ENCODE measurements around the gene LASP1NB.

Gene LASP1NB

GRCh38 chr17:38918916-38919315 lies 6.5 kb upstream of the LASP1NB start:
- no TSS peak for BruUV-seq (replicated peaks)
- POLR2A ChIA-PET: no interaction called here
- no peaks in the 10 kb centered on the region for H3K9me3 ChIP-seq (ENCODE audit: control insufficient read depth, insufficient read depth, low read depth, low read length)
- no peaks in the 10 kb centered on the region for H3K36me3 ChIP-seq (ENCODE audit: control insufficient read depth, insufficient read depth, low read length)
- in situ Hi-C loops (cut with HindIII; ENCODE audit: low pct_unique_long_range_greater_than_20kb, low sequenced_read_pairs): no loop called here
- no peaks in the 10 kb centered on the region for H3K27me3 ChIP-seq (ENCODE audit: control insufficient read depth, insufficient read depth, low read length)
- ATAC-seq (no peak), DNase-seq (ENCODE audit: low read depth, low spot score) (no peak)
- H3K4me1 ChIP-seq (ENCODE audit: control insufficient read depth, insufficient read depth, low read length): no peaks in the 10 kb centered on the region
- CTCF ChIA-PET: no interaction called here
- TF ChIP-seq CTCF (IDR thresholded peaks at IDR 0.05) (no peak), POLR2AphosphoS5 (IDR thresholded peaks at IDR 0.05; ENCODE audit: low read depth, low read length) (no peak), SIN3A (IDR thresholded peaks at IDR 0.05; ENCODE audit: borderline replicate concordance, insufficient read depth, low read depth, low read length) (no peak), REST (IDR thresholded peaks at IDR 0.05; ENCODE audit: insufficient read depth in 1 of 2, low read depth in 2 of 2, low read length in 1 of 2) (no peak), TCF7L2 (IDR thresholded peaks at IDR 0.05; ENCODE audit: low read depth, low read length) (no peak)
- H3K4me3 ChIP-seq (ENCODE audit: low read depth in 2 of 2, low read length in 2 of 2): no peak overlapping the region
- H3K27ac ChIP-seq (ENCODE audit: low read length): no peak overlapping the region
- intact Hi-C loops (cut with micrococcal nuclease; ENCODE audit: unreplicated experiment): no loop called here

- BruUV-seq (replicated peaks): no TSS peak
- in situ Hi-C loops (cut with HindIII; ENCODE audit: low pct_unique_long_range_greater_than_20kb, low sequenced_read_pairs): no loop called here
- Histone ChIP-seq H3K36me3 (ENCODE audit: control insufficient read depth, insufficient read depth, low read length) (no peaks in the 10 kb centered on the region), H3K4me1 (ENCODE audit: control insufficient read depth, insufficient read depth, low read length) (no peaks in the 10 kb centered on the region), H3K27me3 (ENCODE audit: control insufficient read depth, insufficient read depth, low read length) (no peaks in the 10 kb centered on the region), H3K4me3 (ENCODE audit: low read depth in 2 of 2, low read length in 2 of 2) (no peak overlapping the region), H3K9me3 (ENCODE audit: control insufficient read depth, insufficient read depth, low read depth, low read length) (no peaks in the 10 kb centered on the region), H3K27ac (ENCODE audit: low read length) (no peak overlapping the region)
- CTCF ChIA-PET: no interaction called here
- ATAC-seq: no peak
- intact Hi-C loops (cut with micrococcal nuclease; ENCODE audit: unreplicated experiment): no loop called here
- TF ChIP-seq TCF7L2 (IDR thresholded peaks at IDR 0.05; ENCODE audit: low read depth, low read length) (no peak), CTCF (IDR thresholded peaks at IDR 0.05) (no peak), SIN3A (IDR thresholded peaks at IDR 0.05; ENCODE audit: borderline replicate concordance, insufficient read depth, low read depth, low read length) (no peak), POLR2AphosphoS5 (IDR thresholded peaks at IDR 0.05; ENCODE audit: low read depth, low read length) (no peak), REST (IDR thresholded peaks at IDR 0.05; ENCODE audit: insufficient read depth in 1 of 2, low read depth in 2 of 2, low read length in 1 of 2) (no peak)
- POLR2A ChIA-PET: interaction anchor here (0.5 kb wide), 1 partner anchor 250 kb away, joined by 6 read pairs; no protein-coding TSS in a partner anchor
- no peak for DNase-seq (ENCODE audit: low read depth, low spot score)
Observed at GRCh38 chr17:38919316-38920078, 5.9 kb upstream of the LASP1NB start.

Measured in Panc1 (cell line).